Stimulated activated CD4-positive, alpha-beta T cell treated with anti-CD3 and anti-CD28 coated beads, Interleukin-1b, Interleukin-23, amount 100 ng/mL, for 48 hours (primary cell): ENCODE data around the gene NPY2R.

ENCODE experiments used
- DNase-seq: peaks from one replicate; pipeline ENCODE4 v3.0.0-alpha.2; 2020

The NPY2R gene

DNA sequence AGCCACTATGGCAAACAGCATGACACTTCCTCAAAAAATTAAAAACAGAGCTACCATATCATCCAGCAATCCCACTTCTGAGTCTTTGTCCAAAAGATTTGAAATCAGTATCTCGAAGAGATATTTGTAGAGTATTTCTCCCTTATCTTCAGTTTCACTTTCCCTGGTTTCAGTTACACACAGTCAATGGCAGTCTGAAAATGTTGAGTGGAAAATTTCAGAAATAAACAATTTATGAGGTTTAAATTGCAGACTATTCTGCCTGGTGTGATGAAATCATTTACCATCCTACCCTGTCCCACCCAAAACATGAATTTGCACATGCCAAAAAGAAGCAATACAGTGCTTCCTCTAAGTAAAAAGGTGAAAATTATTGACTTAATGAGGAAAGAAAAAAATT lies 43.9 kb downstream of the NPY2R start:
- no peak for DNase-seq

DNA sequence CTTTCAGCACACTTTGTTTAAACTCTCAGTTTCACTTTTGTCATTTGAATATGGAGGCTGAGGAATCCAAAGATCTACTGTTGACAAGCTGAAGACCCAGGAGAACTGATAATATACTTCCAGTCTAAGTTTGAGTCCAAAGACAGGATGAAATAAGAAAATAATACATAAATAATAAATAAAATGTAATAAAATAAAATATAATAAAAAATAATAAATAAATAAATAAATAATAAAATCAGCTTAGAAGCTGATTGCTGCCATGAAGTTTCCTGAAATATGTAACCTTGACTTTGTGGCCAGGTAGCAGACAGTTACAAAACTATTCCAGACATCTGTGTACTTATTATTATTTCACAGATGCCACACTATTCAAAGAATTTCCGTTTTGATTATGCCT lies 55.0 kb downstream of the NPY2R start:
- no peak for DNase-seq

DNA sequence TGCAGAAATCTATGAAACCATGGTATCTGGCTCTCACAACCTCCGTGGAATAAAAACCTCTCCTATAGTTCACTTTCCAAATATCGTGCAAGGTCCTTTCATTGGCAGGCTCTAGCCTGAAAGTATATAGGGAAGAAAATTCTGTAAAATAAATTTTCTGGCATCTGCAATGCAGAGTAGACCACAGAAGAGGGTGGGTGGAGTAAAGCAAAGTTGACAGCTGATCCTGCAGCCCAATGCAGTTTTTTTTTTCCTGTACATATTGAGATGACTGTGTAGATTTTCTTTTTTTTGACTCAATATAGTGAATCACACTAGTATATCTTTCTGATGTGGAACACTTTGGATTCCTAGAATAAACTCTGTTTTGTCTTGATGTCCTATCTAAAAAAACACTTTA lies 56.7 kb downstream of the NPY2R start:
- DNase-seq = no peak
